Measurements from ENCODE around the gene COL26A1. TPM values are rescaled to one million over a fixed set of nuclear protein-coding genes. Genes with fewer than 3 reads are reported as not detected.
A peak's percentile ranks its signal among the peaks of the same experiment; 100 is the strongest.

The COL26A1 gene
- total RNA-seq, 1 experiment from 2014 or later: 42.6 TPM

DNA sequence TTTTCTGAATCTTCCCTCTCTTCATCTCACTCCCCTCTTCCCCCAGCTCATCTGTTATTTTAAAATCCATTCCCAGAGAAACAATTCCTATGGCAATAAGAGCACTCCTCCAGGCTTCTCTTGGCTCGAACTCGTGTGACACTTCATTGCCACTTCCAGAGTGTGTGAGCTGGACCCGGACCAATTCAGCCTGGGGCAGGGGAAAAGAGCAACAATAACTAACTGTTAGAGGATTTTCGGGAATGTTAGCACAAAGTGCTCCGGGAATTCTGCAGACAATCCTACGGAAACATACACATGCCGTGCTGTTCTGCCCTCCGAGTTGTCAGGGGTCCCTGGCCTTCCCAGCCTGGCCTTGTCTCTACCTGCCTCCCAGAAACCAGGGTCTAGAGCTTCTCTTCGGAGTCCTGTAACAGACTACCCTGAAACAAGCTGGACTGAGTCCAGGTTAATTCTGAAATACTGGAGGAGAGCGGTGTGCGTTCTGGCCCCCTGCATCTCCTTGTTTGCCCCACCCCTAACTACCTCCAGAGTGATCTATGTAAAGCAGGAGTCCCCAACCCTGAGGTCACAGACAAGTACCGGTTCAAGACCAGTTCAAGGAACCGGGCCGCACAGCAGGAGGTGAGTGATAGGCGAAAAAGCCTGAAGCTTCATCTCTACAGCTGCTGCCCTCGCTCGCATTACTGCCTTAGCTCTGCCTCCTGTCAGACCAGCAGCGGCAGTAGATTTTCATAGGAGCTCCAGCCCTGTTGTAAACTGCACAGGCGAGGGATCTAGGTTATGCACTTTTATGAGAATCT lies 11.3 kb downstream of the COL26A1 start:
- DNase-seq: no peak
- peaks cover 17 to 21% of the 10 kb centered on the region in 2 experiments for H3K4me1 Mint-ChIP-seq

More for the DNA sequence above, 11.3 kb downstream of the COL26A1 start:
- H3K9me3 ChIP-seq (ENCODE audit: control insufficient read depth, low read depth, low read length): no peaks in the 10 kb centered on the region
- no peak overlapping the region for H3K18ac ChIP-seq (ENCODE audit: insufficient read length, low read depth, low read length)
- H3K79me2 ChIP-seq (ENCODE audit: insufficient read depth, low read length): no peaks in the 10 kb centered on the region; the same call in 1 of the 2 replicates
- no peak overlapping the region for H2BK20ac ChIP-seq (ENCODE audit: low read depth, low read length, poor library complexity, severe bottlenecking)
- no peak overlapping the region for H3K4me2 ChIP-seq (ENCODE audit: insufficient read depth, insufficient read length, low read length)
- TF ChIP-seq, protein P1, sequence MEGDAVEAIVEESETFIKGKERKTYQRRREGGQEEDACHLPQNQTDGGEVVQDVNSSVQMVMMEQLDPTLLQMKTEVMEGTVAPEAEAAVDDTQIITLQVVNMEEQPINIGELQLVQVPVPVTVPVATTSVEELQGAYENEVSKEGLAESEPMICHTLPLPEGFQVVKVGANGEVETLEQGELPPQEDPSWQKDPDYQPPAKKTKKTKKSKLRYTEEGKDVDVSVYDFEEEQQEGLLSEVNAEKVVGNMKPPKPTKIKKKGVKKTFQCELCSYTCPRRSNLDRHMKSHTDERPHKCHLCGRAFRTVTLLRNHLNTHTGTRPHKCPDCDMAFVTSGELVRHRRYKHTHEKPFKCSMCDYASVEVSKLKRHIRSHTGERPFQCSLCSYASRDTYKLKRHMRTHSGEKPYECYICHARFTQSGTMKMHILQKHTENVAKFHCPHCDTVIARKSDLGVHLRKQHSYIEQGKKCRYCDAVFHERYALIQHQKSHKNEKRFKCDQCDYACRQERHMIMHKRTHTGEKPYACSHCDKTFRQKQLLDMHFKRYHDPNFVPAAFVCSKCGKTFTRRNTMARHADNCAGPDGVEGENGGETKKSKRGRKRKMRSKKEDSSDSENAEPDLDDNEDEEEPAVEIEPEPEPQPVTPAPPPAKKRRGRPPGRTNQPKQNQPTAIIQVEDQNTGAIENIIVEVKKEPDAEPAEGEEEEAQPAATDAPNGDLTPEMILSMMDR (conservative IDR thresholded peaks at IDR 0.05): no peak
- H4K5ac ChIP-seq (ENCODE audit: insufficient read length, low read depth, low read length): no peak overlapping the region
- H3K27ac ChIP-seq (ENCODE audit: insufficient read length, low read depth, low read length): no peak overlapping the region
- H3K79me1 ChIP-seq (ENCODE audit: insufficient read depth, low read depth, low read length, poor library complexity, severe bottlenecking): peaks cover 6% of the 10 kb centered on the region
- H3K23ac ChIP-seq (ENCODE audit: insufficient read length, low read depth, low read length): no peak overlapping the region
- no peak overlapping the region for H2AK5ac ChIP-seq (ENCODE audit: insufficient read length, low read length)
- H2BK15ac ChIP-seq (ENCODE audit: low read depth, low read length): no peak overlapping the region
- WGBS (ENCODE audit: extremely low coverage, insufficient read length, low lambda C conversion rate): no CpG with 5 or more reads among the region's 19 CpGs
- no peak overlapping the region for H3T11ph ChIP-seq (ENCODE audit: low read length)
- H3K27me3 ChIP-seq (ENCODE audit: insufficient read depth, low read length): no peaks in the 10 kb centered on the region
- no peaks in the 10 kb centered on the region for H3K27me3 Mint-ChIP-seq (ENCODE audit: low read depth)
- peak overlapping the region; percentile 3 to 81 (median 50); a peak in 3 of 7 replicates for H3K27ac Mint-ChIP-seq
- no peaks in the 10 kb centered on the region for H4K20me1 ChIP-seq (ENCODE audit: control insufficient read depth, insufficient read depth, insufficient read length)
- no peaks in the 10 kb centered on the region for H3K23me2 ChIP-seq (ENCODE audit: insufficient read length, low read depth, low read length, poor library complexity, severe bottlenecking)
- H3K9ac ChIP-seq (ENCODE audit: extremely low read depth, insufficient read length, low read length): no peak overlapping the region
- peak overlapping the region; percentile 40 for H3K56ac ChIP-seq (ENCODE audit: insufficient read length, low read depth, low read length)
- H3K4me1 ChIP-seq (ENCODE audit: insufficient read depth, low read length): peaks cover 3% of the 10 kb centered on the region; the same call in 1 of the 2 replicates
- H3K36me3 Mint-ChIP-seq (ENCODE audit: insufficient read depth in 1 of 3, low read depth in 3 of 3): peaks cover 9 to 48% (median 29%) of the 10 kb centered on the region in 3 experiments; a peak in 6 of 7 replicates
- no peak overlapping the region for H3K4me3 Mint-ChIP-seq
- no peak overlapping the region for H2AFZ ChIP-seq (ENCODE audit: low read length)
- no peak overlapping the region for H4K91ac ChIP-seq (ENCODE audit: insufficient read length, low read depth, low read length)
- no peaks in the 10 kb centered on the region for H3K9me3 Mint-ChIP-seq
- H3K4ac ChIP-seq (ENCODE audit: low read depth, low read length): no peak overlapping the region
- no peak overlapping the region for H2BK12ac ChIP-seq (ENCODE audit: insufficient read length, low read depth, low read length)
- H4K8ac ChIP-seq (replicated peaks; ENCODE audit: insufficient read length, low read depth, low read length): no peak overlapping the region
- no peak overlapping the region for H2BK5ac ChIP-seq (ENCODE audit: insufficient read length, low read length)
- no peak overlapping the region for H2BK120ac ChIP-seq (ENCODE audit: low read depth, low read length, poor library complexity, severe bottlenecking)
- H3K14ac ChIP-seq (ENCODE audit: insufficient read depth, low read length): no peak overlapping the region
